ENCODE results near the gene GSTA1. TPM values are rescaled to one million over a fixed set of nuclear protein-coding genes. Genes with fewer than 3 reads are reported as not detected.
A peak's percentile ranks its signal among the peaks of the same experiment; 100 is the strongest.
"Not testable (repeated sequence)": the region's sequence is repeated elsewhere in the genome, so short reads cannot be mapped to it uniquely, and the experiment has no call there.

The GSTA1 gene
- total RNA-seq, 6 experiments from 2014 or later = 16.1 to 2,332 (median 522) TPM

- no peaks in the 10 kb centered on the region for H3K9me3 ChIP-seq
- peak overlapping the region in 2 of 3 donors; percentile 38 for H3K4me3 ChIP-seq
- ATAC-seq (peak; percentile 99 to 100 (median 99)), DNase-seq (peak in 2 of 3 donors; percentile 31 to 70)
- no peaks in the 10 kb centered on the region for H3K4me1 ChIP-seq
- WGBS (ENCODE audit: insufficient coverage, low coverage, low lambda C conversion rate, missing lambda C conversion rate) = 55% methylated on average over 17 of the region's 20 CpGs
- H3K27ac ChIP-seq = no peak overlapping the region
- H3K27me3 ChIP-seq = no peaks in the 10 kb centered on the region
- H3K36me3 ChIP-seq = no peaks in the 10 kb centered on the region
- TF ChIP-seq POLR2A (IDR thresholded peaks at IDR 0.05) = no peak
- TF ChIP-seq, protein P1, sequence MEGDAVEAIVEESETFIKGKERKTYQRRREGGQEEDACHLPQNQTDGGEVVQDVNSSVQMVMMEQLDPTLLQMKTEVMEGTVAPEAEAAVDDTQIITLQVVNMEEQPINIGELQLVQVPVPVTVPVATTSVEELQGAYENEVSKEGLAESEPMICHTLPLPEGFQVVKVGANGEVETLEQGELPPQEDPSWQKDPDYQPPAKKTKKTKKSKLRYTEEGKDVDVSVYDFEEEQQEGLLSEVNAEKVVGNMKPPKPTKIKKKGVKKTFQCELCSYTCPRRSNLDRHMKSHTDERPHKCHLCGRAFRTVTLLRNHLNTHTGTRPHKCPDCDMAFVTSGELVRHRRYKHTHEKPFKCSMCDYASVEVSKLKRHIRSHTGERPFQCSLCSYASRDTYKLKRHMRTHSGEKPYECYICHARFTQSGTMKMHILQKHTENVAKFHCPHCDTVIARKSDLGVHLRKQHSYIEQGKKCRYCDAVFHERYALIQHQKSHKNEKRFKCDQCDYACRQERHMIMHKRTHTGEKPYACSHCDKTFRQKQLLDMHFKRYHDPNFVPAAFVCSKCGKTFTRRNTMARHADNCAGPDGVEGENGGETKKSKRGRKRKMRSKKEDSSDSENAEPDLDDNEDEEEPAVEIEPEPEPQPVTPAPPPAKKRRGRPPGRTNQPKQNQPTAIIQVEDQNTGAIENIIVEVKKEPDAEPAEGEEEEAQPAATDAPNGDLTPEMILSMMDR (IDR thresholded peaks at IDR 0.05) = peak; percentile 63 to 80 (median 69)
- intact Hi-C loops (cut with DNase I) = no loop called here
Measured at GRCh38 chr6:52839124-52840055, 35.8 kb upstream of the GSTA1 start.

- WGBS (ENCODE audit: insufficient coverage, low coverage, low lambda C conversion rate, missing lambda C conversion rate) = 86% methylated on average over 1 of the region's 1 CpG
- no peaks in the 10 kb centered on the region for H3K4me1 ChIP-seq
- intact Hi-C loops (cut with DNase I) = no loop called here
- no peak for TF ChIP-seq POLR2A (IDR thresholded peaks at IDR 0.05)
- TF ChIP-seq, protein P1 (IDR thresholded peaks at IDR 0.05) = no peak
- no peak overlapping the region for H3K4me3 ChIP-seq
- H3K9me3 ChIP-seq = no peaks in the 10 kb centered on the region
- H3K27me3 ChIP-seq = no peaks in the 10 kb centered on the region
- no peak for ATAC-seq
- H3K27ac ChIP-seq = no peak overlapping the region
- no peak for DNase-seq
- H3K36me3 ChIP-seq = no peaks in the 10 kb centered on the region
Measured at GRCh38 chr6:52834481-52834880, 30.9 kb upstream of the GSTA1 start.

GRCh38 chr6:52830869-52831268, 27.3 kb upstream of the GSTA1 start:
- DNase-seq; H3K4me1 ChIP-seq; H3K27ac ChIP-seq; ATAC-seq; H3K36me3 ChIP-seq; intact Hi-C loops (cut with DNase I); H3K4me3 ChIP-seq; H3K9me3 ChIP-seq; H3K27me3 ChIP-seq: not testable (repeated sequence)
- 92% methylated on average over 4 of the region's 4 CpGs for WGBS (ENCODE audit: insufficient coverage, low coverage, low lambda C conversion rate, missing lambda C conversion rate)

DNA sequence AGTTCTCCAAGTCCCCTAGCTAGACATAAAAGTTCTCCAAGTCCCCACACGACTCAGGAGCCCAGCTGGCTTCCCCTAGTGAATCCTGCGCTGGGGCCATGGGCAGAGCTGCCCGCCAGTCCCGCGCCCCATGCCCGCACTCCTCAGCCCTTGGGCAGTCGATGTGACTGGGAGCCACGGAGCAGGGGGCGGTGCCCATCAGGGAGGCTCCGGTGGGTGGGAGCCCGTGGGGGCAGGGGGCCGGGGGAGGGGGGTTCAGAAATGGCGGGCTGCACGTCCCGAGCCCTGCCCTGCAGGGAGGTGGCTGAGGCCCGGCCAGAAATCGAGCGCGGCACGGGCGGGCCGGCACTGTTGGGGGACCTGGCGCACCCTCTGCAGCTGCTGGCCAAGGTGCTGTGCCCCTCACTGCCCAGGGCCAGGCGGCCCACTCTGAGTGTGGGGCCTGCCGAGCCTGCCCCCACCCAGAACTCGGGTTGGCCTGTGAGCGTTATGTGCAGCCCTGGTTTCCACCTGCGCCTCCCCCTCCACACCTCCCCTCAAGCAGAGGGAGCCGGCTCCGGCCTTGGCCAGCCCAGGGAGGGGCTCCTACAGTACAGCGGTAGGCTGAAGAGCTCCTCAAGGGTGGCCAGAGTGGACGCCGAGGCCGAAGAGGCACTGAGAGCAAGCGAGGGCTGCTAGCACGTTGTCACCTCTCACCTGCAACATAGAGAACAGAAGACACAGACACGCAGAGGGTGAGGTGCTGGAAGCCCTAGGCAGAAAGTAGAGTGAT, 25.6 kb upstream of the GSTA1 start:
- DNase-seq (no peak), ATAC-seq (no peak)
- Histone ChIP-seq H3K9me3 (no peaks in the 10 kb centered on the region), H3K4me1 (peaks cover 0 to 10% (median 0%) of the 10 kb centered on the region in 4 donors), H3K27ac (no peak overlapping the region), H3K27me3 (no peaks in the 10 kb centered on the region), H3K4me3 (no peak overlapping the region), H3K36me3 (no peaks in the 10 kb centered on the region)
- intact Hi-C loops (cut with DNase I) = no loop called here
- 60% methylated on average over 2 of the region's 37 CpGs for WGBS (ENCODE audit: insufficient coverage, low coverage, low lambda C conversion rate, missing lambda C conversion rate)
- TF ChIP-seq, protein P1 (IDR thresholded peaks at IDR 0.05) = no peak
- no peak for TF ChIP-seq POLR2A (IDR thresholded peaks at IDR 0.05)

GRCh38 chr6:52828621-52829020, 25.0 kb upstream of the GSTA1 start:
- DNase-seq; H3K4me3 ChIP-seq; H3K9me3 ChIP-seq; H3K27ac ChIP-seq; H3K4me1 ChIP-seq; ATAC-seq; H3K27me3 ChIP-seq; intact Hi-C loops (cut with DNase I); H3K36me3 ChIP-seq: not testable (repeated sequence)
- WGBS (ENCODE audit: insufficient coverage, low coverage, low lambda C conversion rate, missing lambda C conversion rate) = 76% methylated on average over 2 of the region's 4 CpGs

- H3K36me3 ChIP-seq; intact Hi-C loops (cut with DNase I); H3K4me3 ChIP-seq; H3K27ac ChIP-seq; H3K27me3 ChIP-seq; H3K9me3 ChIP-seq; DNase-seq; H3K4me1 ChIP-seq: not testable (repeated sequence)
- ATAC-seq = peak in 2 of 4 donors; percentile 36 to 42
- no CpG with 5 or more reads among the region's 1 CpG for WGBS (ENCODE audit: insufficient coverage, low coverage, low lambda C conversion rate, missing lambda C conversion rate)
Measured at GRCh38 chr6:52827073-52827783, 23.6 kb upstream of the GSTA1 start.

Measured in right lobe of liver (tissue), 6 donors.